Hepatocyte (in vitro differentiated cells): ENCODE measurements around the gene SNX11. TPM values are rescaled to one million over a fixed set of nuclear protein-coding genes. Genes with fewer than 3 reads are reported as not detected.

Source experiments
- DNase-seq: peaks from one replicate; pipeline ENCODE4 v3.0.0-alpha.2; 2016; ENCODE audit warnings: low spot score
- H2AFZ ChIP-seq: fragments of 200-600 bp; sonication (generic); 2 replicates; pipeline ENCODE4 v1.6.0; 2016; ENCODE audit warnings: antibody characterized with exemption, mild to moderate bottlenecking
- H3K27ac ChIP-seq: fragments of 200-600 bp; sonication (generic); 2 replicates; pipeline ENCODE4 v1.5.1; 2016; ENCODE audit warnings: mild to moderate bottlenecking
- H3K27me3 ChIP-seq: fragments of 200-600 bp; sonication (generic); 2 replicates; pipeline ENCODE4 v1.6.1; 2016
- H3K36me3 ChIP-seq: fragments of 200-600 bp; sonication (generic); replicated peaks from 2 replicates; pipeline ENCODE4 v1.5.1; 2016; ENCODE audit warnings: low read depth; ENCODE audit not compliant: insufficient read depth
- H3K4me1 ChIP-seq: fragments of 200-600 bp; sonication (generic); 2 replicates; pipeline ENCODE4 v1.5.1; 2016; ENCODE audit warnings: mild to moderate bottlenecking, moderate library complexity; ENCODE audit not compliant: insufficient read depth
- H3K4me2 ChIP-seq: fragments of 200-600 bp; sonication (generic); 2 replicates; pipeline ENCODE4 v1.6.0; 2016
- H3K4me3 ChIP-seq: fragments of 200-600 bp; sonication (generic); 2 replicates; pipeline ENCODE4 v1.5.1; 2016; ENCODE audit warnings: mild to moderate bottlenecking
- H3K79me2 ChIP-seq: fragments of 200-600 bp; sonication (generic); 2 replicates; pipeline ENCODE4 v1.6.0; 2017; ENCODE audit warnings: mild to moderate bottlenecking
- H3K9me2 ChIP-seq: fragments of 200-600 bp; sonication (generic); replicated peaks from 2 replicates; pipeline ENCODE4 v1.6.0; 2017; ENCODE audit warnings: mild to moderate bottlenecking; ENCODE audit not compliant: insufficient read depth
- H3K9me3 ChIP-seq: fragments of 200-600 bp; sonication (generic); 2 replicates; pipeline ENCODE4 v1.5.1; 2016; ENCODE audit warnings: low read depth, mild to moderate bottlenecking
- H4K20me1 ChIP-seq: fragments of 200-600 bp; sonication (generic); 2 replicates; pipeline ENCODE4 v1.6.0; 2016; ENCODE audit warnings: mild to moderate bottlenecking; ENCODE audit not compliant: insufficient read depth, poor library complexity, severe bottlenecking
- CTCF ChIP-seq: fragments of 200-600 bp; sonication (generic); IDR thresholded peaks from 2 replicates; pipeline ENCODE4 v1.5.1; 2016; ENCODE audit warnings: antibody characterized with exemption, mild to moderate bottlenecking; ENCODE audit not compliant: poor library complexity
- EZH2 ChIP-seq: fragments of 200-600 bp; sonication (generic); IDR thresholded peaks from 2 replicates; pipeline ENCODE4 v1.6.1; 2016; ENCODE audit warnings: antibody characterized with exemption, mild to moderate bottlenecking, borderline replicate concordance
- EZH2phosphoT487 ChIP-seq: fragments of 200-600 bp; sonication (generic); IDR thresholded peaks from one replicate; pipeline ENCODE4 v1.6.1; 2018; ENCODE audit warnings: antibody characterized with exemption, mild to moderate bottlenecking, low read depth, moderate library complexity; ENCODE audit not compliant: unreplicated experiment, severe bottlenecking
- WGBS: methylation state at CpG from one replicate; pipeline ENCODE4 v1.1.6; 2016; ENCODE audit warnings: low lambda C conversion rate; ENCODE audit errors: missing lambda C conversion rate; 5-methylcytosine and 5-hydroxymethylcytosine counted together
- microRNA counts: library from miRNA; unstranded; fragments of <30 nt; microRNA quantifications from one replicate; lab custom pipeline; 2017
- microRNA-seq: library from miRNA; unstranded; fragments of <30 nt; microRNA quantifications from one replicate; pipeline ENCODE4, GENCODE V29; 2017
- polyA plus RNA-seq: library from polyadenylated mRNA; unstranded; fragments of >200 nt; fragmentation: Nextera tagmentation; extraction: Ambion mirVana; gene quantifications from 2 replicates; pipeline ENCODE4 v1.2.1, GENCODE V29; 2016
- small RNA-seq: library from RNA; depleted of rRNA; stranded (forward); fragments of <200 nt; gene quantifications from one replicate; pipeline ENCODE3, GENCODE V24; 2014
- total RNA-seq: library from RNA; depleted of rRNA; stranded (reverse); fragments of >200 nt; gene quantifications from 2 replicates; pipeline ENCODE4 v1.2.3, GENCODE V29; 2014

Gene SNX11
- total and polyA plus RNA-seq, 2 experiments from 2014 or later: 11.3 to 13.2 TPM

GRCh38 chr17:48162946-48163506, 55.5 kb downstream of the SNX11 start:
- no peaks in the 10 kb centered on the region for H3K27me3 ChIP-seq
- no peak for TF ChIP-seq CTCF
- TF ChIP-seq EZH2phosphoT487: no peak
- TF ChIP-seq EZH2: no peak
- peaks cover 14% of the 10 kb centered on the region for H3K4me1 ChIP-seq
- peak; percentile 74 for DNase-seq
- no peaks in the 10 kb centered on the region for H3K36me3 ChIP-seq
- peak overlapping the region; percentile 68 for H3K4me2 ChIP-seq
- H3K79me2 ChIP-seq: no peaks in the 10 kb centered on the region
- H3K9me3 ChIP-seq: no peaks in the 10 kb centered on the region
- H3K4me3 ChIP-seq: no peak overlapping the region
- H3K9me2 ChIP-seq: no peaks in the 10 kb centered on the region
- peak overlapping the region; percentile 2 for H2AFZ ChIP-seq
- H3K27ac ChIP-seq: peak overlapping the region; percentile 88
- 33% methylated on average over 5 of the region's 5 CpGs for WGBS
- no peaks in the 10 kb centered on the region for H4K20me1 ChIP-seq

- no peaks in the 10 kb centered on the region for H3K79me2 ChIP-seq
- H3K27ac ChIP-seq: peak overlapping the region; percentile 88
- no peaks in the 10 kb centered on the region for H3K9me2 ChIP-seq
- peaks cover 3% of the 10 kb centered on the region for H3K27me3 ChIP-seq
- DNase-seq: no peak
- no peaks in the 10 kb centered on the region for H4K20me1 ChIP-seq
- H3K4me1 ChIP-seq: peaks cover 14% of the 10 kb centered on the region
- H3K4me2 ChIP-seq: peak overlapping the region; percentile 68
- no peak overlapping the region for H3K4me3 ChIP-seq
- WGBS: 85% methylated on average over 1 of the region's 1 CpG
- H3K9me3 ChIP-seq: no peaks in the 10 kb centered on the region
- no peaks in the 10 kb centered on the region for H3K36me3 ChIP-seq
- H2AFZ ChIP-seq: peak overlapping the region; percentile 2
- TF ChIP-seq EZH2phosphoT487 (no peak), CTCF (peak; percentile 20)
Measured at GRCh38 chr17:48163809-48164208, 56.2 kb downstream of the SNX11 start.

- H4K20me1 ChIP-seq: no peaks in the 10 kb centered on the region
- H3K27me3 ChIP-seq: peaks cover 12% of the 10 kb centered on the region
- TF ChIP-seq EZH2phosphoT487 (no peak), EZH2 (no peak), CTCF (no peak)
- DNase-seq: no peak
- H3K79me2 ChIP-seq: no peaks in the 10 kb centered on the region
- H3K27ac ChIP-seq: no peak overlapping the region
- H3K4me2 ChIP-seq: no peak overlapping the region
- WGBS: 81% methylated on average over 1 of the region's 1 CpG
- H2AFZ ChIP-seq: no peak overlapping the region
- no peak overlapping the region for H3K4me3 ChIP-seq
- no peaks in the 10 kb centered on the region for H3K9me3 ChIP-seq
- no peaks in the 10 kb centered on the region for H3K4me1 ChIP-seq
- H3K9me2 ChIP-seq: no peaks in the 10 kb centered on the region
- H3K36me3 ChIP-seq: no peaks in the 10 kb centered on the region
Measured at GRCh38 chr17:48169926-48170325, 62.4 kb downstream of the SNX11 start.

MicroRNA genes within 50 kb of the gene (microRNA counts, 767-probe panel; counts per million panel counts)
- microRNA hsa-miR-1203 (lab: Ali Mortazavi, UCI): not detected

Small RNA genes lying within 50 kb of the gene (microRNA-seq; reads per million reads assigned to microRNA genes)
- not detected for gene MIR1203

Small RNA genes lying within 50 kb of the gene (small RNA-seq; reads per million reads assigned to genes)
- not detected for gene AC004477.2
- gene MIR1203: not detected
- not detected for gene RNU6-1201P

Other genes starting within 250 kb of the SNX11 start
- 1.5 and 3.3 TPM in 2 replicates for gene SP2, start 211.5 kb upstream of the SNX11 start, total RNA-seq
- 6.7 and 10.6 TPM in 2 replicates for gene SP2, start 211.5 kb upstream of the SNX11 start, polyA plus RNA-seq
- 17.0 and 18.6 TPM in 2 replicates for gene PNPO, start 166.2 kb upstream of the SNX11 start, total RNA-seq
- gene PNPO, start 166.2 kb upstream of the SNX11 start, polyA plus RNA-seq: 10.4 and 12.2 TPM in 2 replicates
- 64.9 and 66.4 TPM in 2 replicates for gene PRR15L, start 149.9 kb upstream of the SNX11 start, total RNA-seq
- gene PRR15L, start 149.9 kb upstream of the SNX11 start, polyA plus RNA-seq: 48.0 and 56.5 TPM in 2 replicates
- gene CDK5RAP3, start 136.7 kb upstream of the SNX11 start, total RNA-seq: 88.9 and 124 TPM in 2 replicates
- gene CDK5RAP3, start 136.7 kb upstream of the SNX11 start, polyA plus RNA-seq: 179 and 236 TPM in 2 replicates
- 36.0 and 40.7 TPM in 2 replicates for gene COPZ2, start 70.0 kb upstream of the SNX11 start, total RNA-seq
- gene COPZ2, start 70.0 kb upstream of the SNX11 start, polyA plus RNA-seq: 139 and 159 TPM in 2 replicates
- 82.0 and 86.4 TPM in 2 replicates for gene NFE2L1, start 59.4 kb upstream of the SNX11 start, total RNA-seq
- 35.3 and 42.4 TPM in 2 replicates for gene NFE2L1, start 59.4 kb upstream of the SNX11 start, polyA plus RNA-seq
- 49.0 and 57.0 TPM in 2 replicates for gene CBX1, start 6.3 kb upstream of the SNX11 start, total RNA-seq
- 20.7 and 23.5 TPM in 2 replicates for gene CBX1, start 6.3 kb upstream of the SNX11 start, polyA plus RNA-seq